Smooth muscle cell of the coronary artery (primary cell): ENCODE results near the gene CCND2. TPM values are rescaled to one million over a fixed set of nuclear protein-coding genes. Genes with fewer than 3 reads are reported as not detected.

ENCODE experiments used
- total RNA-seq: library from RNA; depleted of rRNA; stranded (reverse); fragments of >200 nt; gene quantifications from 2 replicates; pipeline ENCODE4 v1.2.3, GENCODE V29; 2014; ENCODE audit warnings: low replicate concordance

CCND2 gene
- total RNA-seq: 24.3 and 42.7 TPM in 2 replicates

GRCh38 chr12:4273652-4274395 is at the start of gene CCND2:
TSS of gene CCND2 (plus strand) at chr12:4273762. CDS start at chr12:4274041, 279 bp downstream.

GRCh38 chr12:4320853-4321701 is 47.5 kb downstream of the CCND2 start, which contains the start of gene TIGAR:
TSS of gene TIGAR (plus strand) at chr12:4321213. CDS start at chr12:4321272, 59 bp downstream.

Other genes with a start within 250 kb of the CCND2 start
- 3.4 and 10.9 TPM in 2 replicates for gene TIGAR, start 47.5 kb downstream of the CCND2 start, total RNA-seq
- not detected in 2 replicates for gene FGF23, start 106.0 kb downstream of the CCND2 start, total RNA-seq
- gene FGF6, start 172.1 kb downstream of the CCND2 start, total RNA-seq: not detected in 2 replicates